Activated CD4-positive, alpha-beta T cell treated with anti-CD3 and anti-CD28 coated beads for 1 hour (primary cell): ENCODE data around the gene ZNF580.

Experiments used
- DNase-seq: peaks from one replicate; pipeline ENCODE4 v3.0.0-alpha.2; 2020

Gene ZNF580

DNA sequence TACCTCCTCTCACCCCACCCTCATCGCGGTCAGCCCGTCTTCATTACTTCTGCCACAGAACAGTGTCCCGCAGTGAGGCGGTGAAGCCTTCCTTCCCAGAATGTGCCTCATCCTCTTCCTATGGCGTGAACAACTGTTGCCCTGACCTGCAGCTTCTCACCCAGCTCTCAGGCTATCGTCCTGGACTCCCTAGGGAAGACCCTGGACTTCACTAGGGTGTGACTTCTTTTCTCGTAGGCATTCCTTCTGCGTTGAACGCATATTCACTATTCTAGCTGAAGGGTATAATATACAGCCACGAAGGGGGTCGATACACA lies 34.4 kb upstream of the ZNF580 start:
- DNase-seq, result no peak

- DNase-seq, result no peak
Observed at GRCh38 chr19:55606817-55607216, 34.0 kb upstream of the ZNF580 start.

GRCh38 chr19:55609326-55609725 lies 31.5 kb upstream of the ZNF580 start:
- no peak for DNase-seq

GRCh38 chr19:55611300-55611982 lies 29.4 kb upstream of the ZNF580 start:
- no peak for DNase-seq

- no peak for DNase-seq
Observed at GRCh38 chr19:55611983-55612645, 28.7 kb upstream of the ZNF580 start.

DNA sequence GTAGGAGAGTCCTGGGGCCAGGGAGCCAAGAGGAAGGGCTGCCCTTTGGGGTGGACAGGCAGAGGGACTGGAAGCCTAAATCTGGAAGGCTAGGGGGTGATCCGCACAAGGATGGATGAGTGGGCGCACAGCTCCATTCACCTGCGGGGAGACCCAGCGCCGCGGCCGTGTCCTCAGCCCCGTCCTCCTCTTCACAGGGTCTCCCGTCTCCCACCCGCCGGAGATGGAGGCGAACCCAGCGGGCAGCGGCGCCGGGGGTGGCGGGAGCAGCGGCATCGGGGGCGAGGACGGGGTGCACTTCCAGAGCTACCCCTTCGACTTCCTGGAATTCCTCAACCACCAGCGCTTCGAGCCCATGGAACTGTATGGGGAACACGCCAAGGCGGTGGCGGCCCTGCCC lies 27.4 kb upstream of the ZNF580 start:
- DNase-seq, result no peak

DNA sequence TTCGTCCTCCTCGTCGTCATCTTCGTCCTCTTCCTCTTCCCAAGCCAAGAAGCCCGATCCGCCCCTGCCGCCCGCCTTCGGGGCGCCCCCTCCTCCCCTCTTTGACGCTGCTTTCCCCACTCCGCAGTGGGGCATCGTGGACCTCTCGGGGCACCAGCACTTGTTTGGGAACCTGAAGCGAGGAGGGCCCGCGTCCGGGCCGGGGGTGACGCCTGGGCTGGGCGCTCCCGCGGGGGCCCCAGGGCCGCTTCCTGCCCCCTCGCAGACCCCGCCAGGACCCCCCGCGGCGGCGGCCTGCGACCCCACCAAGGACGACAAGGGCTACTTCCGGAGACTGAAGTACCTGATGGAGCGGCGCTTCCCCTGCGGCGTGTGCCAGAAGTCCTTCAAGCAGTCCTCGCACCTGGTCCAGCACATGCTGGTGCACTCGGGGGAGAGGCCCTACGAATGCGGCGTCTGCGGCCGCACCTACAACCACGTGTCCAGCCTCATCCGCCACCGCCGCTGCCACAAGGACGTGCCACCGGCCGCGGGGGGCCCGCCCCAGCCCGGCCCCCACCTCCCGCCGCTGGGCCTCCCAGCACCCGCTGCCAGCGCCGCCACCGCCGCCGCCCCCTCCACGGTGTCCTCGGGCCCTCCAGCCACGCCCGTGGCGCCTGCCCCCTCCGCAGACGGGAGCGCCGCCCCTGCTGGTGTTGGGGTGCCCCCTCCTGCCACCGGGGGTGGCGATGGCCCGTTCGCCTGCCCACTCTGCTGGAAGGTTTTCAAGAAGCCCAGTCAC lies 26.7 kb upstream of the ZNF580 start:
- no peak for DNase-seq

- DNase-seq, result no peak
Observed at GRCh38 chr19:55614711-55615542, 25.9 kb upstream of the ZNF580 start.

DNA sequence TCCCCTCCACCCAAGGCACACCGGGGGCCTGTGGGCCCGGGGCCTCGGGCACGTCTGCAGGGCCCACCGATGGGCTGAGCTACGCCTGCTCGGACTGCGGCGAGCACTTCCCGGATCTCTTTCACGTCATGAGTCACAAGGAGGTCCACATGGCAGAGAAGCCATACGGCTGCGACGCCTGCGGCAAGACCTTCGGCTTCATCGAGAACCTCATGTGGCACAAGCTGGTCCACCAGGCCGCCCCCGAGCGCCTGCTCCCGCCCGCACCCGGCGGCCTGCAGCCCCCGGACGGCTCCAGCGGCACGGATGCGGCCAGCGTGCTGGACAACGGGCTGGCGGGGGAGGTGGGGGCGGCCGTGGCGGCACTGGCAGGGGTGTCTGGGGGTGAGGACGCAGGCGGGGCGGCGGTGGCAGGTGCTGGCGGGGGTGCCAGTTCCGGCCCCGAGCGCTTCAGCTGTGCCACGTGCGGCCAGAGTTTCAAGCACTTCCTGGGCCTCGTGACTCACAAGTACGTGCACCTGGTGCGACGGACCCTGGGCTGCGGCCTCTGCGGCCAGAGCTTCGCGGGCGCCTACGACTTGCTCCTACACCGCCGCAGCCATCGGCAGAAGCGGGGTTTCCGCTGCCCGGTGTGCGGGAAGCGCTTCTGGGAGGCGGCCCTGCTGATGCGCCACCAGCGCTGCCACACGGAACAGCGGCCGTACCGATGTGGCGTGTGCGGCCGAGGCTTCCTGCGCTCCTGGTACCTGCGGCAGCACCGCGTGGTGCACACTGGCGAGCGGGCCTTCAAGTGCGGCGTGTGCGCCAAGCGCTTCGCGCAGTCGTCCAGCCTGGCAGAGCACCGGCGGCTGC lies 25.0 kb upstream of the ZNF580 start:
- no peak for DNase-seq

- no peak for DNase-seq
Observed at GRCh38 chr19:55616395-55616875, 24.4 kb upstream of the ZNF580 start.

DNA sequence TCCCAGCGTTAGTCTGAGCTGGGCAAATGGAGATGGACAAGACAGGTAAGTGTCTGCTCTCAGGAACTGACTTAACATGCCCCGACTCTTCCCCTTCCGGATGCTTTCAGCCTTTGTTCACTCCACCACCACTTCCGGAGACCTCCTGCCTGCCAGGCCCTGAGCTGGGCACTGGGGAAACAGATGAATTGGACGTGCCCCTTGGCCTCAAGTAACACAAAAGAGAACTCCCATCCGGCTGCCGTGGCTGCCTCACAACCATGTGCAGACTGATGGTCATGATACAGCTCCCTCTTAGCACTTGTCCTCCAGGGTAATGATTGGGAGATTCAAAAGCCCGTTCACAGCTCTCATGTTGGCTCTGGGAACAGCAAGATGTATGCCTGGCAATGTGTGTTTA lies 23.4 kb upstream of the ZNF580 start:
- no peak for DNase-seq

DNA sequence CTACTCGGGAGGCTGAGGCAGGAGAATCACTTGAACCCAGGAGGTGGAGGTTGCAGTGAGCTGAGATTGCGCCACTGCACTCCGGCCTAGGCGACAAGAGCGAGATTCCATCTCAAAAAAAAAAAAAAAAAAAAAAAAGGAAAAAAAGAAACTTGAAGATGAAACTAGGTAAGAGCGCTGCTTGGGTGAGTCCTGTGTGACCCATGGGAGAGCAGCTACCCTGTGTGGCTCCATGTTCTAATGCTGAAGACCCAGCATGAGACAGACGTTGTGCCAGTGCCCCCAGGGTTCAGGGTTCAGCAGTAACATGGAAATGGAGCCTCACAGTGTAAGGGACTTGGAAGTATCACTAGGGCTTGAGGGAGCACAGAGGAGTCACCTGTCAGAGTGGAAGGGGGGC lies 22.4 kb upstream of the ZNF580 start:
- no peak for DNase-seq

- DNase-seq, result no peak
Observed at GRCh38 chr19:55619286-55619685, 21.5 kb upstream of the ZNF580 start.

- no peak for DNase-seq
Observed at GRCh38 chr19:55620410-55621204, 20.2 kb upstream of the ZNF580 start.

DNA sequence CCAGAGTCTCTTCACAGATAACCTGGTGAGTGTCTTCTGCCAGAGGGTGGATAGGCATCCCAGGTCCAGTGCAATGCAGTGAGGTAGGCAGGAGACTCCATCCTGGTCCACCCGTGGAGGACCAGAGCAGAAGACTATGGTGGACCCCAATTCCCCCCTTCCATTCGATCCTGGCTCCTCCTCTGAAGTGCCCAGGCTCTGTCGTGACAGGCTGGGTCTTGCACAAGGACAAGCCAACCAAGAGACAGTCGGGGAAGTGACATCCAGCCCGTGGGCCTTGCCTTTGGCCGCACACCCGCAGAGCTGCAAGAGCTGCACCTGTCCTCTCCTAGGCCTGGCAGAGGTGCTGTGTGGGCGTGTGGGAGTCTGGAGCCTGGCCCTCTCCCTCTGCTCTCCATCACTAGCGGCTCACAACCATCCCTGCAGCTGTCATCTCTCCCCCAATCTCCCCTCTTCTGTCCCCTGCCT lies 19.6 kb upstream of the ZNF580 start:
- no peak for DNase-seq

- DNase-seq, result no peak
Observed at GRCh38 chr19:55621673-55622231, 19.1 kb upstream of the ZNF580 start.

DNA sequence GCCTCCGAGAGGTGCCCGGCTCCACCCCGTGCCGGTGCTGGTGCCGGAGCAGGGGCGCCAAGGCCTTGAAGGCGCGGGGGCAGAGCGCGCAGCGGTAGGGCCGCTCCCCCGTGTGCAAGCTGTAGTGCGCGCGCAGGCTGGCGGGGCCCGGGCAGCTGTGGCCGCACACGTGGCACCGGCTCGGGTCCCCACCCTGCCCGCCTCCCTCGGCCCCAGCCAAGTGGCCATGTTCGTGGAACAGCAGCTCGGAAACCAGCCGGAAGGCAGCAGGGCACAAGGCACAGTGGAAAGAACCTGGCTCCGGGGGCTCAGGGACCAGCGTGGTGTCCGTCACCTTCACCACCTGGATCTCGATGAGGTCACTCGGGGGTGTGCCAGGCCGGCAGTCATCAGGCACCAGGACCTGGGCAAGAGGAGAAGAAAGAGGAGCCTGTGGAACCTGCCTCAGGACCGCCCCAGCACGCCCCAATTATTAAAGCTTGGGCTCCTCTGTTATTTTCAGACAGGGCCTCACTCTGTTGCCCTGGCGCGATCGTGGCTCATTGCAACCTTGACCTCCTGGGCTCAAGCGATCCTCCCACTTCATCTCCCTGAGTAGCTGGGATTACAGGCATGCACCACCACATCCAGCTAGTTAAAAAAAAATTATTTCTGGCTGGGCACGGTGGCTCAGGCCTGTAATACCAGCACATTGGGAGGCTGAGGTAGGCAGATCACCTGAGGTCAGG lies 18.4 kb upstream of the ZNF580 start:
- DNase-seq, result no peak

GRCh38 chr19:55623130-55623529 lies 17.7 kb upstream of the ZNF580 start:
- no peak for DNase-seq

DNA sequence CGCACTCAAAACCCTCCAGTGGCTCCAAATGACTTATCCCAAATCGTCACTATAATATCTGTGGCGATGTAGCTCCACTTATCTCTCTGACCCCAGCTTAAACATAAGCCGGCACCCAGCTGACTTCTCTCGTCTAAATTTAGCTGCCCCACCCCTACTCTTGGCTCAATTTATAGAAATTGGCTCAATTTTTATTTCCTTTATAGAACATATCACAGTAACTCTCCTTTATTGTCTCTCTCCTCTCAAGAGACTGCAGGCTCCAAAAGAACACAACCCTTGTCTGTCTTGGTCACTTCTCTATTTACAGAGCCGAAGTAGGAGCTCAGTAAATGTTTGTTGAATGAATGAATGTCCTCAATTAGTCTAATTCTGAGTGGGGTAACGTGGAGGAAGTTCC lies 17.2 kb upstream of the ZNF580 start:
- no peak for DNase-seq
